Muscle layer of colon (tissue), 2 donors: ENCODE results near the gene OPRM1.

Experiments
- H3K27ac ChIP-seq: one replicate; pipeline ENCODE4 v1.7.0; 2013; ENCODE audit warnings: low read depth, mild to moderate bottlenecking, low read length, moderate library complexity
- H3K27me3 ChIP-seq, 2 donors: one replicate each; pipeline ENCODE4 v1.7.0; 2013; ENCODE audit warnings: low read length in 2 of 2, mild to moderate bottlenecking in 2 of 2; ENCODE audit not compliant: insufficient read depth in 2 of 2, control insufficient read depth in 1 of 2
- H3K36me3 ChIP-seq: one replicate; pipeline ENCODE4 v1.7.0; 2013; ENCODE audit warnings: mild to moderate bottlenecking, low read length; ENCODE audit not compliant: insufficient read depth
- H3K4me1 ChIP-seq: one replicate; pipeline ENCODE4 v1.7.0; 2013; ENCODE audit warnings: mild to moderate bottlenecking, low read length; ENCODE audit not compliant: insufficient read depth
- H3K4me3 ChIP-seq, 2 donors: one replicate each; pipeline ENCODE4 v1.7.0; 2013; ENCODE audit warnings: low read length in 2 of 2, low read depth in 1 of 2, mild to moderate bottlenecking in 1 of 2, moderate library complexity in 1 of 2
- H3K9ac ChIP-seq: one replicate; pipeline ENCODE4 v1.7.0; 2013; ENCODE audit warnings: low read length
- H3K9me3 ChIP-seq: one replicate; pipeline ENCODE4 v1.7.0; 2013; ENCODE audit warnings: mild to moderate bottlenecking, low read length
- donor health status: abdominal sarcoma.
- donor health status: Adenocarcinoma of cecum.

The OPRM1 gene

DNA sequence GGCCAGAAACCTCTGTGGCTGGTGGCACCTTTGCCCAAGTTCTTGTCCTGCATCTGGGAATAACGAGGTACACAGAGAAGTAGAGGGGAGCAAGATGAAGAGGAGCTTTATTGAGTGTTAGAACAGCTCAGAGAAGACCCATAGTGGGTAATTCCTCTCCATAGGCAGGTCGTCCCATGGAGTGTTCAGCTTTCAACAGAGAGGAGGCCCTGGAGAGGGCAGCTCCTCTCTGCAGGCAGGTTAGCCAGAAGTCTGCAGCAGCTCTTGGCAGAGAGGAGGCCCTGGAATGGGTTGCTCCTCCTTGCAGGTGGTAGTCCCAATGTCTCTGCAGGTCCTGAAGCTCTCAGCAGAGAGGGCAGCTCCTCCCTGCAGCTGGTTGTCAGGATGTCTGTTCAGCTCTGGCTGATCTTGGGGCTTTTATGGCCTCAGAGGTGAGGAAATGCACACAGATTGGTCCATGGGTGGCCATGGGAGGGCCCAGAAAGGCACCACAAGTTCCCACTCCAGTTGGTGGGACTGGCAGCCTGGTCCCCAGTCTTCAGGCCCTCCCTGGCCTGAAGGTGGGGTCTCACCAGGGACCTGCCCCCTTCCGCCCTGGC lies 228.6 kb downstream of the OPRM1 start:
- H3K36me3 ChIP-seq = no peaks in the 10 kb centered on the region
- H3K4me3 ChIP-seq = no peak overlapping the region
- H3K27me3 ChIP-seq = no peaks in the 10 kb centered on the region
- no peak overlapping the region for H3K27ac ChIP-seq
- H3K9ac ChIP-seq = no peak overlapping the region
- H3K4me1 ChIP-seq = no peaks in the 10 kb centered on the region
- H3K9me3 ChIP-seq = no peaks in the 10 kb centered on the region

- H3K9me3 ChIP-seq = no peaks in the 10 kb centered on the region
- H3K4me1 ChIP-seq = no peaks in the 10 kb centered on the region
- H3K27ac ChIP-seq = no peak overlapping the region
- no peak overlapping the region for H3K4me3 ChIP-seq
- no peaks in the 10 kb centered on the region for H3K36me3 ChIP-seq
- no peaks in the 10 kb centered on the region for H3K27me3 ChIP-seq
- H3K9ac ChIP-seq = no peak overlapping the region
Observed at GRCh38 chr6:154268486-154268885, 229.4 kb downstream of the OPRM1 start.

- H3K27ac ChIP-seq = no peak overlapping the region
- no peak overlapping the region for H3K4me3 ChIP-seq
- H3K9ac ChIP-seq = no peak overlapping the region
- no peaks in the 10 kb centered on the region for H3K36me3 ChIP-seq
- H3K27me3 ChIP-seq = no peaks in the 10 kb centered on the region
- peaks cover 6% of the 10 kb centered on the region for H3K4me1 ChIP-seq
- no peaks in the 10 kb centered on the region for H3K9me3 ChIP-seq
Observed at GRCh38 chr6:154274168-154274567, 235.1 kb downstream of the OPRM1 start.

GRCh38 chr6:154276810-154277628 lies 238.0 kb downstream of the OPRM1 start:
- Histone ChIP-seq H3K9me3 (no peaks in the 10 kb centered on the region), H3K27me3 (no peaks in the 10 kb centered on the region), H3K4me3 (no peak overlapping the region), H3K36me3 (no peaks in the 10 kb centered on the region), H3K4me1 (peaks cover 6% of the 10 kb centered on the region), H3K9ac (no peak overlapping the region), H3K27ac (no peak overlapping the region)

DNA sequence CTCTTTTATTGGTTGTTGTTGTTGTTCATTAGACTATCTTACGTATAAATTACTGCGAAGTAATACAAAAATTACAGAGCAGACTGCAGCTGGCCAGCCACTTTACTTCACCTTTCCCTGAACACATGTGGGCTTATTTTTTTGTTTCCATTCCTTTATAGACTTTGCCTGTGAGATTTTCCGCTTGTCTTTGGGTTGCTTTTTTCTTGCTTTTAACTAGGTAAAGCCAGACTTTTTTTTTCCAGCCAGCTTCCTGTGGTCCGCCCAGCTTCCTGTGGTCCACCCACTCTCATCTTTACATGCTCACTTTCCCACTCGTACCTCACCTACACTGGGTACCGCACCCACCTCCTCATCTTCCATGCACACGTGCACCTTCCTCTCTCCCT lies 238.6 kb downstream of the OPRM1 start:
- H3K9me3 ChIP-seq = no peaks in the 10 kb centered on the region
- H3K4me1 ChIP-seq = peaks cover 6% of the 10 kb centered on the region
- no peak overlapping the region for H3K27ac ChIP-seq
- no peaks in the 10 kb centered on the region for H3K36me3 ChIP-seq
- H3K4me3 ChIP-seq = no peak overlapping the region
- no peaks in the 10 kb centered on the region for H3K27me3 ChIP-seq
- no peak overlapping the region for H3K9ac ChIP-seq

GRCh38 chr6:154280521-154280920 lies 241.5 kb downstream of the OPRM1 start:
- Histone ChIP-seq H3K4me3 (no peak overlapping the region), H3K36me3 (no peaks in the 10 kb centered on the region), H3K9ac (no peak overlapping the region), H3K9me3 (peaks cover 5% of the 10 kb centered on the region), H3K27me3 (no peaks in the 10 kb centered on the region), H3K4me1 (peaks cover 6% of the 10 kb centered on the region), H3K27ac (no peak overlapping the region)

DNA sequence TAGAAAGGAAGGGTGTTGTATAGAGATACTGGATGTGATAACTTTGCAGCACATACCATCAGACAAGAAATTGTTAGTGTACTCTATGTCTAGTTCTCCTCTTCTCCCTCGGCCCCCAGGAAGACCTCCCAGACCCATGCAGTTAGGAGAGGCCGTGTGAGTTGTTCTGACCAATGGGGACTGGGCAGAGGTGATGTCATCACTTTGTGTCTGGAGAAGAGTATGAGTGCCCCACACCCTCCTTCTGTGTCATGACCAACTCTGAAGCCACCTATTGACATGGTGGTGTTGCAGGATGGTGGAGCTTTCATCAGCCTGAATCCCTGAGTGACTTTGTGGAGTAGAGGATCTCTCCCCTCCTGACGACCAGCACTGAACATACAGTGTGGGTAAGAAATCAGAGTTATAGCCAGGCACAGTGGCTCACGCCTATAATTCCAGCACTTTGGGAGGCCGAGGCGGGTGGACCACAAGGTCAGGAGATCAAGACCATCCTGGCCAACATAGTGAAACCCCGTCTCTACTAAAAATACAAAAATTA lies 245.3 kb downstream of the OPRM1 start:
- H3K9me3 ChIP-seq = peaks cover 5% of the 10 kb centered on the region

GRCh38 chr6:154285826-154286225 lies 246.8 kb downstream of the OPRM1 start:
- Histone ChIP-seq H3K4me3 (no peak overlapping the region), H3K36me3 (no peaks in the 10 kb centered on the region), H3K27me3 (no peaks in the 10 kb centered on the region), H3K4me1 (no peaks in the 10 kb centered on the region), H3K27ac (no peak overlapping the region), H3K9me3 (peaks cover 5% of the 10 kb centered on the region), H3K9ac (no peak overlapping the region)

More for the DNA sequence above, 245.3 kb downstream of the OPRM1 start:
- Histone ChIP-seq H3K36me3 (no peaks in the 10 kb centered on the region), H3K4me3 (no peak overlapping the region), H3K9ac (no peak overlapping the region), H3K27ac (no peak overlapping the region), H3K27me3 (no peaks in the 10 kb centered on the region), H3K4me1 (no peaks in the 10 kb centered on the region)

DNA sequence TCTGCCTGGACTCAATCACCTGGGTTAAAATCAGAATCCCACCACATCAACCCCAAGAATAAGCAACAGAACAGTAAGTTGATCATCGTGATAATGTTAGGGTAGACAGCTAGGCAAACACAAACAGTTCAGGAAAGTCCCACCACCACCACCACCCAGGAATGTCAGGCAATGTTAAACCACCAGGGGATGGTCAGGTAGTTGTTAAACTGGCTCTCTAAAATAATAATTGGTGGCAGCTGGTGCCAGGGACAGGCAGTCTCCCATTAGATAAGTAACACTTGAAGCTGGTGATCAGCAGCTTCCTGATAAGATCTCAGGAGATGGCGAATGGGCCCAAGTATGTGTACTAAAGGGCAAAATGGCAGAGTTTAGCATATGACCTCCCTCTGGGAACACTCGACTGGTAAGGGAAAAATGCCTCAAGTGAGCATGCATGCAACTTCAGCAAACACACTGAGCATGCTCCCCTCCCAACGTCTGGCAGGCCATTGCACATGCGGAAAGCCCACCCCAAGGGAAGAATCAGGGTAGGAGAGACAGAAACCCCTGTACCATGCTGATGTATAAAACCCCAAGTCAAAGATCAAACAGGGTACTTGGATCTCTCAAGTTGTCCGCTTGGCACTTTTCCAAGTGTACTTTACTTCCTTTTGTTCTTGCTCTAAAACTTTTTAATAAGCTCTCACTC lies 250.9 kb downstream of the OPRM1 start:
- no peaks in the 10 kb centered on the region for H3K36me3 ChIP-seq
- no peaks in the 10 kb centered on the region for H3K9me3 ChIP-seq
- H3K9ac ChIP-seq = no peak overlapping the region
- H3K4me3 ChIP-seq = no peak overlapping the region
- H3K4me1 ChIP-seq = no peaks in the 10 kb centered on the region
- H3K27ac ChIP-seq = no peak overlapping the region
- no peaks in the 10 kb centered on the region for H3K27me3 ChIP-seq

- Histone ChIP-seq H3K9ac (no peak overlapping the region), H3K4me3 (no peak overlapping the region), H3K9me3 (no peaks in the 10 kb centered on the region), H3K4me1 (no peaks in the 10 kb centered on the region), H3K27me3 (no peaks in the 10 kb centered on the region), H3K27ac (no peak overlapping the region), H3K36me3 (no peaks in the 10 kb centered on the region)
Observed at GRCh38 chr6:154292066-154292465, 253.0 kb downstream of the OPRM1 start.

- no peaks in the 10 kb centered on the region for H3K9me3 ChIP-seq
- no peak overlapping the region for H3K4me3 ChIP-seq
- no peaks in the 10 kb centered on the region for H3K27me3 ChIP-seq
- H3K9ac ChIP-seq = no peak overlapping the region
- H3K36me3 ChIP-seq = no peaks in the 10 kb centered on the region
- no peak overlapping the region for H3K27ac ChIP-seq
- peaks cover 4% of the 10 kb centered on the region for H3K4me1 ChIP-seq
Observed at GRCh38 chr6:154292855-154293519, 253.9 kb downstream of the OPRM1 start.
